ENCODE data around the gene HCRTR1. TPM values are rescaled to one million over a fixed set of nuclear protein-coding genes. Genes with fewer than 3 reads are reported as not detected.

Gene HCRTR1
- total RNA-seq, 4 donors from 2014 or later, result 0.22 TPM; not detected in 3

- TF ChIP-seq CTCF (IDR thresholded peaks at IDR 0.05), result no peak
- no peak for TF ChIP-seq POLR2A (IDR thresholded peaks at IDR 0.05)
- H3K4me3 ChIP-seq, result peak overlapping the region in 3 of 4 donors; percentile 10 to 46 (median 21)
- H3K27me3 ChIP-seq, result no peaks in the 10 kb centered on the region
- intact Hi-C loops (cut with DNase I), result loop anchor here (10.0 kb wide), 1 partner anchor 295 kb away; no protein-coding TSS in a partner anchor
- H3K36me3 ChIP-seq, result no peaks in the 10 kb centered on the region
- peak overlapping the region; percentile 35 to 72 (median 65) for H3K27ac ChIP-seq
- WGBS, 2 donors, result 38 to 48% methylated on average over 6 to 7 of the region's 7 CpGs
- H3K4me1 ChIP-seq, result peaks cover 28 to 71% (median 48%) of the 10 kb centered on the region in 3 donors
- H3K9me3 ChIP-seq, result no peaks in the 10 kb centered on the region
- no peak for DNase-seq
Observed at GRCh38 chr1:31669433-31669785, 51.9 kb downstream of the HCRTR1 start.

- WGBS, 2 donors, result 5 to 12% methylated on average over 30 of the region's 30 CpGs
- Histone ChIP-seq H3K4me1 (peaks cover 28 to 76% (median 48%) of the 10 kb centered on the region in 3 donors), H3K9me3 (no peaks in the 10 kb centered on the region), H3K36me3 (no peaks in the 10 kb centered on the region), H3K4me3 (peak overlapping the region in 3 of 4 donors; percentile 10 to 46 (median 21)), H3K27ac (peak overlapping the region; percentile 35 to 72 (median 65)), H3K27me3 (no peaks in the 10 kb centered on the region)
- intact Hi-C loops (cut with DNase I), result loop anchor here (10.0 kb wide), 1 partner anchor 295 kb away; no protein-coding TSS in a partner anchor
- TF ChIP-seq CTCF (IDR thresholded peaks at IDR 0.05), result peak in 1 of 6 experiments; percentile 12
- no peak for TF ChIP-seq POLR2A (IDR thresholded peaks at IDR 0.05)
- DNase-seq, result no peak
Observed at GRCh38 chr1:31669786-31670592, 52.5 kb downstream of the HCRTR1 start.

- H3K4me3 ChIP-seq, result peak overlapping the region in 2 of 4 donors; percentile 21 to 46
Observed at GRCh38 chr1:31670593-31670964, 53.1 kb downstream of the HCRTR1 start.

GRCh38 chr1:31671147-31671546, 53.7 kb downstream of the HCRTR1 start:
- peaks cover 26 to 69% (median 44%) of the 10 kb centered on the region in 3 donors for H3K4me1 ChIP-seq
- TF ChIP-seq CTCF (IDR thresholded peaks at IDR 0.05), result no peak
- no peak for TF ChIP-seq POLR2A (IDR thresholded peaks at IDR 0.05)
- H3K9me3 ChIP-seq, result no peaks in the 10 kb centered on the region
- no peak overlapping the region for H3K4me3 ChIP-seq
- H3K36me3 ChIP-seq, result no peaks in the 10 kb centered on the region
- no peaks in the 10 kb centered on the region for H3K27me3 ChIP-seq
- intact Hi-C loops (cut with DNase I), result no loop called here
- 68 to 80% methylated on average over 1 to 3 of the region's 11 CpGs for WGBS, 2 donors
- no peak for DNase-seq
- H3K27ac ChIP-seq, result peak overlapping the region in 3 of 4 donors; percentile 64 to 72 (median 66)

More at GRCh38 chr1:31670593-31670964, 53.1 kb downstream of the HCRTR1 start:
- intact Hi-C loops (cut with DNase I), result no loop called here
- Histone ChIP-seq H3K4me1 (peaks cover 28 to 74% (median 48%) of the 10 kb centered on the region in 3 donors), H3K36me3 (no peaks in the 10 kb centered on the region), H3K27ac (peak overlapping the region; percentile 35 to 72 (median 65)), H3K27me3 (no peaks in the 10 kb centered on the region), H3K9me3 (no peaks in the 10 kb centered on the region)
- 45 to 60% methylated on average over 6 of the region's 6 CpGs for WGBS, 2 donors
- TF ChIP-seq POLR2A (IDR thresholded peaks at IDR 0.05), result no peak
- no peak for TF ChIP-seq CTCF (IDR thresholded peaks at IDR 0.05)
- DNase-seq, result no peak

GRCh38 chr1:31671561-31672201, 54.2 kb downstream of the HCRTR1 start:
- Histone ChIP-seq H3K4me1 (peaks cover 21 to 63% (median 38%) of the 10 kb centered on the region in 3 donors), H3K36me3 (no peaks in the 10 kb centered on the region), H3K27me3 (no peaks in the 10 kb centered on the region), H3K27ac (no peak overlapping the region), H3K4me3 (no peak overlapping the region), H3K9me3 (no peaks in the 10 kb centered on the region)
- TF ChIP-seq POLR2A (IDR thresholded peaks at IDR 0.05), result no peak
- TF ChIP-seq CTCF (IDR thresholded peaks at IDR 0.05), result no peak
- no peak for DNase-seq
- intact Hi-C loops (cut with DNase I), result no loop called here
- 66 to 70% methylated on average over 5 of the region's 8 CpGs for WGBS, 2 donors

All from esophagus squamous epithelium (tissue), 5 donors.